ENCODE measurements around the gene CDC25A.
"Not testable (repeated sequence)": the region's sequence is repeated elsewhere in the genome, so short reads cannot be mapped to it uniquely, and the experiment has no call there.

Gene CDC25A

DNA sequence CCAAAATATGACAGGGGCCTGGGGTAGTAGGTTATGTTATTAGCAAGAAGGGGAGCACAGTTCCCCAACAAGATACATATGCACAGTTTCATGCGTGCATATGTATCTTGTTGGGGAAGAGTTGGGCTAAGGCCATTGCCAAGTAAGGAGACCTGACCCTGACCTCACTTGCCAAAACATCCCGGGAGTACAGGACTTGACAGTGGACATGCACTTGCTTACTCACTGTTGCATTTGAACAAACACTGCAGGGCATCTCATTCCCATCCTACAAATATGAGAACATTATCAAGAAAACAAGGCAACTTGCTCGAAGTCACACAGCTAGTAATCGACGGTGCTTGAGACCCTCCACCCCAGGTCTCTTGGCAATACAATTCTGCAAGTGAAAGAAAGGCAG, 30.3 kb upstream of the CDC25A start:
- H3K4me3 ChIP-seq (ENCODE audit: low read depth in 1 of 2, low read length in 2 of 2): no peak overlapping the region
- H3K9me3 ChIP-seq (ENCODE audit: control insufficient read depth in 1 of 2, low read length in 2 of 2): no peaks in the 10 kb centered on the region
- H3K9ac ChIP-seq (ENCODE audit: low read depth in 1 of 2, low read length in 2 of 2): no peak overlapping the region
- no peaks in the 10 kb centered on the region for H3K4me1 ChIP-seq (ENCODE audit: control insufficient read depth in 1 of 2, insufficient read depth in 2 of 2, low read length in 2 of 2)
- H3K36me3 ChIP-seq (ENCODE audit: control insufficient read depth in 1 of 2, insufficient read depth in 2 of 2, low read length in 2 of 2): no peaks in the 10 kb centered on the region
- no peak overlapping the region for H3K27ac ChIP-seq (ENCODE audit: low read depth, low read length)
- H3K27me3 ChIP-seq (ENCODE audit: control insufficient read depth in 1 of 2, insufficient read depth in 2 of 2, low read length in 2 of 2): no peaks in the 10 kb centered on the region

DNA sequence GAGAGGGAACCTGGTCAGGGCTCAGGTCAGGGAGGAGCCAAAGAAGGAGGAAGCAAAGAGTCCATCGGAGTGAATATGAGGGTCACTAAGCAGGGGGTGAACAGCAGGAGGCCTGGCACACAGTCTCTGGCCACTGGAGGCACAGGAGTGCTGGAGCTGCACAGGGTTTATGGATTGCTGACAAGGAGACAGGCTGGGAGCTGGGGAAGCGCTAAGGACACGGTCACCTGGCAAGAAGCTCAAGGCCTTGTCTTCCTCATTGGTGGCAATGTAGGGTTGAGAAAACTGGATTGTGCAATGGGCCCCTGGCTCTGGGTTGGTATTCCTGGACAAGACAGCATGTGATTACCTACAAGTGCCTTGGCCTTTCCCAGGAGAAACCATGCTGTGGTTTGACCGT, 29.2 kb upstream of the CDC25A start:
- Histone ChIP-seq H3K27me3 (ENCODE audit: control insufficient read depth in 1 of 2, insufficient read depth in 2 of 2, low read length in 2 of 2) (no peaks in the 10 kb centered on the region), H3K36me3 (ENCODE audit: control insufficient read depth in 1 of 2, insufficient read depth in 2 of 2, low read length in 2 of 2) (no peaks in the 10 kb centered on the region), H3K4me3 (ENCODE audit: low read depth in 1 of 2, low read length in 2 of 2) (no peak overlapping the region), H3K9ac (ENCODE audit: low read depth in 1 of 2, low read length in 2 of 2) (no peak overlapping the region), H3K9me3 (ENCODE audit: control insufficient read depth in 1 of 2, low read length in 2 of 2) (no peaks in the 10 kb centered on the region), H3K27ac (ENCODE audit: low read depth, low read length) (no peak overlapping the region), H3K4me1 (ENCODE audit: control insufficient read depth in 1 of 2, insufficient read depth in 2 of 2, low read length in 2 of 2) (no peaks in the 10 kb centered on the region)

DNA sequence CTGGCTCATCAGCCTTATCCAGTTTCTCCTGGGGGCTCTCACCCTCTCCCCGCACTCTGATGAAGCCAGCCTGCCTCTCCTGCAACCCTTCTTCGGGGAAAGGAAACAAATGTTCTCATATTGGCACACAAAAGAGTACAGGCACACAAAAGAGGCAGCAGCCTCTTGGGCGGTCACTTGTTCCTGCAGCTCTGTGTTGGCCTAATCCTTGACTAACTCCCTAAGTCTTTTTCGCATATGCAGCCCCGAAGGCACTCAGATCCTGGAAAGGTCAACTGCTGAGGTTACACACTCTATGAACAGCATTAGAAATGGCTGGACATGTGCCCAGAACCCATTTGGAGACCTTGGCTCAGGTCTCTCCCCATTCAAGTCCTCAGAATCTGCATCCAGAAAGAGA, 27.7 kb upstream of the CDC25A start:
- Histone ChIP-seq H3K27ac (ENCODE audit: low read depth, low read length) (no peak overlapping the region), H3K9me3 (ENCODE audit: control insufficient read depth in 1 of 2, low read length in 2 of 2) (no peaks in the 10 kb centered on the region), H3K9ac (ENCODE audit: low read depth in 1 of 2, low read length in 2 of 2) (no peak overlapping the region), H3K4me3 (ENCODE audit: low read depth in 1 of 2, low read length in 2 of 2) (no peak overlapping the region), H3K36me3 (ENCODE audit: control insufficient read depth in 1 of 2, insufficient read depth in 2 of 2, low read length in 2 of 2) (no peaks in the 10 kb centered on the region), H3K4me1 (ENCODE audit: control insufficient read depth in 1 of 2, insufficient read depth in 2 of 2, low read length in 2 of 2) (no peaks in the 10 kb centered on the region), H3K27me3 (ENCODE audit: control insufficient read depth in 1 of 2, insufficient read depth in 2 of 2, low read length in 2 of 2) (no peaks in the 10 kb centered on the region)

DNA sequence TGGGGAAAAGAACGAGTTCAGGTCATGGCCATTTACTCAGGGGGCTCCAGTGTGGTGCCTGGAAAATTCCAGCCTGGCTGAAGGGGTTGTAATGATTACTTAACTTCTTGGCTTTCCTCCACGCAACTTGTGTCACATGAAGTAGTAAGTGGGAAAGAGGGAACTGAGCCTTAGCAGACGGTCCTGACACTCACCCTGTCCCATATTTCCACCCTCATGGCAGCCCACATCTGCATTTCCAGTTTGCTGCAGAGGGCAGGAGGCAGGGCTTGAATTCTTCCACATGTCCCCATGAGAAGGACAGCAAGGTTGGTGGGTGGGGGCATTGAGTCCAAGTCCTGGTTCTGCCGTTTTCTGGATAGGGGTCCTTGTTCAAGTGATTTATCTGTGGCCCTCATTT, 27.2 kb upstream of the CDC25A start:
- peak overlapping the region; percentile 11 for H3K27ac ChIP-seq (ENCODE audit: low read depth, low read length)

DNA sequence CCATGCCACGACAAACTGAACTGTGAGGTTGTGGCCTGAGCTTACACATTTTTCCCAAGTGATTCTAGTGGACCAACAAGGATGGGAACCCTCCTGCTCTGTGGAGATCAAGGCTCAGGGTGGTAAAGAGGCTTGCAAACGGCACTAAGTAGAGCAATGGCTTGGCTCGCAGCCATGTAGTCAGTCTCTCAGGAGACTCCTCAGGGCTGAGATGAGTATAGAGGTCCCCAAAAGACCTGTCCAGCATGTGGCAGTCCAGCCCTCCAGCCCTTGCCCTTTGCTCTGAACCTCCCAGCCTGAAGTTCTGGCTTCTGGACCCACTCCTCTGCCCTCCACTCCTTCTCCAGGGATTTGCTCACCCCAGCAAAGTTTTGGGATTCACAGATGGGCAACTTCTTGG, 26.8 kb upstream of the CDC25A start:
- H3K9me3 ChIP-seq (ENCODE audit: control insufficient read depth in 1 of 2, low read length in 2 of 2): no peaks in the 10 kb centered on the region
- H3K27me3 ChIP-seq (ENCODE audit: control insufficient read depth in 1 of 2, insufficient read depth in 2 of 2, low read length in 2 of 2): no peaks in the 10 kb centered on the region
- no peaks in the 10 kb centered on the region for H3K4me1 ChIP-seq (ENCODE audit: control insufficient read depth in 1 of 2, insufficient read depth in 2 of 2, low read length in 2 of 2)
- peak overlapping the region; percentile 11 for H3K27ac ChIP-seq (ENCODE audit: low read depth, low read length)
- H3K36me3 ChIP-seq (ENCODE audit: control insufficient read depth in 1 of 2, insufficient read depth in 2 of 2, low read length in 2 of 2): no peaks in the 10 kb centered on the region
- H3K4me3 ChIP-seq (ENCODE audit: low read depth in 1 of 2, low read length in 2 of 2): no peak overlapping the region
- no peak overlapping the region for H3K9ac ChIP-seq (ENCODE audit: low read depth in 1 of 2, low read length in 2 of 2)

More for the DNA sequence above, 27.2 kb upstream of the CDC25A start:
- Histone ChIP-seq H3K9me3 (ENCODE audit: control insufficient read depth in 1 of 2, low read length in 2 of 2) (no peaks in the 10 kb centered on the region), H3K4me3 (ENCODE audit: low read depth in 1 of 2, low read length in 2 of 2) (no peak overlapping the region), H3K9ac (ENCODE audit: low read depth in 1 of 2, low read length in 2 of 2) (no peak overlapping the region), H3K36me3 (ENCODE audit: control insufficient read depth in 1 of 2, insufficient read depth in 2 of 2, low read length in 2 of 2) (no peaks in the 10 kb centered on the region), H3K27me3 (ENCODE audit: control insufficient read depth in 1 of 2, insufficient read depth in 2 of 2, low read length in 2 of 2) (no peaks in the 10 kb centered on the region), H3K4me1 (ENCODE audit: control insufficient read depth in 1 of 2, insufficient read depth in 2 of 2, low read length in 2 of 2) (no peaks in the 10 kb centered on the region)

DNA sequence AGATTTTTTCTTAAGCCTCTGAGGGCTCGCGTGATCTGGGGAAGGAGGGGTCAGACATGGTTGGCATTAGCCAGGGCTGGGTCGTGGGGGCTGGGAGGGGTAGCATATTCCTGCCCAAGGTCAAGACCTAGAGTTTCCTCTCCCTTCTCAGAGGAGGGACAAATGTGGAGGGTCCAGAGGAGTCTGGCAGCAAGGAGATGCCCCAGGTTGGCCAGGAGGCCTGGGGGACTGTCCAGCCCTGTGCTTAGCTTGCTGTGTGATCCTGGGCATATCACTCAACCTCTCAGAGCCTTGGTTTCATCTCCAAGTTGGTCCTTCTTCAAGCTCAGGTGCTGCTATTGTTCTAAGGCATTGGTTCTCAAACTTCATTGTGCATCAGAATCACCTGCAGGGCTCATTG, 26.0 kb upstream of the CDC25A start:
- Histone ChIP-seq H3K27me3 (ENCODE audit: control insufficient read depth in 1 of 2, insufficient read depth in 2 of 2, low read length in 2 of 2) (no peaks in the 10 kb centered on the region), H3K4me1 (ENCODE audit: control insufficient read depth in 1 of 2, insufficient read depth in 2 of 2, low read length in 2 of 2) (no peaks in the 10 kb centered on the region), H3K27ac (ENCODE audit: low read depth, low read length) (no peak overlapping the region), H3K4me3 (ENCODE audit: low read depth in 1 of 2, low read length in 2 of 2) (no peak overlapping the region), H3K9me3 (ENCODE audit: control insufficient read depth in 1 of 2, low read length in 2 of 2) (no peaks in the 10 kb centered on the region), H3K36me3 (ENCODE audit: control insufficient read depth in 1 of 2, insufficient read depth in 2 of 2, low read length in 2 of 2) (no peaks in the 10 kb centered on the region), H3K9ac (ENCODE audit: low read depth in 1 of 2, low read length in 2 of 2) (no peak overlapping the region)

DNA sequence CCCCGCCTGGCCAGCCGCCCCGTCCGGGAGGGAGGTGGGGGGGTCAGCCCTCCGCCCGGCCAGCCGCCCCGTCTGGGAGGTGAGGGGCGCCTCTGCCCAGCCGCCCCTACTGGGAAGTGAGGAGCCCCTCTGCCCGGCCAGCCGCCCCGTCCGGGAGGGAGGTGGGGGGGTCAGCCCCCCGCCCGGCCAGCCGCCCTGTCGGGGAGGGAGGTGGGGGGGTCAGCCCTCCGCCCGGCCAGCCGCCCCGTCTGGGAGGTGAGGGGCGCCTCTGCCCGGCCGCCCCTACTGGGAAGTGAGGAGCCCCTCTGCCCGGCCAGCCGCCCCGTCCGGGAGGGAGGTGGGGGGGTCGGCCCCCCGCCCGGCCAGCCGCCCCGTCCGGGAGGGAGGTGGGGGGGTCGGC, 23.6 kb upstream of the CDC25A start:
- H3K27me3 ChIP-seq (ENCODE audit: control insufficient read depth in 1 of 2, insufficient read depth in 2 of 2, low read length in 2 of 2); H3K9ac ChIP-seq (ENCODE audit: low read depth in 1 of 2, low read length in 2 of 2); H3K4me3 ChIP-seq (ENCODE audit: low read depth in 1 of 2, low read length in 2 of 2); H3K4me1 ChIP-seq (ENCODE audit: control insufficient read depth in 1 of 2, insufficient read depth in 2 of 2, low read length in 2 of 2); H3K36me3 ChIP-seq (ENCODE audit: control insufficient read depth in 1 of 2, insufficient read depth in 2 of 2, low read length in 2 of 2); H3K27ac ChIP-seq (ENCODE audit: low read depth, low read length); H3K9me3 ChIP-seq (ENCODE audit: control insufficient read depth in 1 of 2, low read length in 2 of 2): not testable (repeated sequence)

DNA sequence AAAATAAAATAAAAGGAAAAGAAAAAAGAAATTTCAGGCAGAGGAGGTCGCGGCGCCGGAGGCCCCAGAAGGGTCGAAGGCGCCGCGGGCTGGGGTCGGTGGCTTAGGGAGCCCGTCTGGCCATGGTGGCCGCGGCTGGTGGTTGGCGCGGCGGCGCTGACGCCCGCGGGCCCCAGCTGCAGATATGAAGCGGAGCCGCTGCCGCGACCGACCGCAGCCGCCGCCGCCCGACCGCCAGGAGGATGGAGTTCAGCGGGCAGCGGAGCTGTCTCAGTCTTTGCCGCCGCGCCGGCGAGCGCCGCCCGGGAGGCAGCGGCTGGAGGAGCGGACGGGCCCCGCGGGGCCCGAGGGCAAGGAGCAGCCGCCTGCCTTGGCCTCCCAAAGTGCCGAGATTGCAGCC, 22.3 kb upstream of the CDC25A start:
- not testable (repeated sequence) for H3K27ac ChIP-seq (ENCODE audit: low read depth, low read length); H3K9ac ChIP-seq (ENCODE audit: low read depth in 1 of 2, low read length in 2 of 2); H3K4me3 ChIP-seq (ENCODE audit: low read depth in 1 of 2, low read length in 2 of 2); H3K9me3 ChIP-seq (ENCODE audit: control insufficient read depth in 1 of 2, low read length in 2 of 2); H3K27me3 ChIP-seq (ENCODE audit: control insufficient read depth in 1 of 2, insufficient read depth in 2 of 2, low read length in 2 of 2); H3K4me1 ChIP-seq (ENCODE audit: control insufficient read depth in 1 of 2, insufficient read depth in 2 of 2, low read length in 2 of 2); H3K36me3 ChIP-seq (ENCODE audit: control insufficient read depth in 1 of 2, insufficient read depth in 2 of 2, low read length in 2 of 2)

DNA sequence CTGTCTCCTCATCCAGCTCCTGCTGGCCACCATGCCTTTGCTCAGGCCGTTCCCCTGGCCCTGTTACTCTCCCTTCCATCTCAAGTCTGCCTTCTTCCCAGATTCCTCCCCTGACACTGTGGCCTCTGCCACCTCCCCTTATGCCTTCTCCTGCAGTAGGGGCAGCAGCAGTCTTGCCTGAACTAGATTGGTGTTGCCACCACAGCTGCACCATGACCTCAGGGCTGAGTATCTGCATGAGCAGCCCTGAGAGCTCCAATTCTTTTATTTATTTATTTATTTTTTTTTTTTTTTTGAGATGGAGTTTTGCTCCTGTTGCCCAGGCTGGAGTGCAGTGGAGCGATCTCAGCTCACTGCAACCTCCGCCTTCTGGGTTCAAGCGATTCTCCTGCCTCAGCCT, 21.2 kb upstream of the CDC25A start:
- Histone ChIP-seq H3K27ac (ENCODE audit: low read depth, low read length) (no peak overlapping the region), H3K9me3 (ENCODE audit: control insufficient read depth in 1 of 2, low read length in 2 of 2) (no peaks in the 10 kb centered on the region), H3K36me3 (ENCODE audit: control insufficient read depth in 1 of 2, insufficient read depth in 2 of 2, low read length in 2 of 2) (no peaks in the 10 kb centered on the region), H3K4me3 (ENCODE audit: low read depth in 1 of 2, low read length in 2 of 2) (no peak overlapping the region), H3K9ac (ENCODE audit: low read depth in 1 of 2, low read length in 2 of 2) (no peak overlapping the region), H3K27me3 (ENCODE audit: control insufficient read depth in 1 of 2, insufficient read depth in 2 of 2, low read length in 2 of 2) (no peaks in the 10 kb centered on the region), H3K4me1 (ENCODE audit: control insufficient read depth in 1 of 2, insufficient read depth in 2 of 2, low read length in 2 of 2) (no peaks in the 10 kb centered on the region)

DNA sequence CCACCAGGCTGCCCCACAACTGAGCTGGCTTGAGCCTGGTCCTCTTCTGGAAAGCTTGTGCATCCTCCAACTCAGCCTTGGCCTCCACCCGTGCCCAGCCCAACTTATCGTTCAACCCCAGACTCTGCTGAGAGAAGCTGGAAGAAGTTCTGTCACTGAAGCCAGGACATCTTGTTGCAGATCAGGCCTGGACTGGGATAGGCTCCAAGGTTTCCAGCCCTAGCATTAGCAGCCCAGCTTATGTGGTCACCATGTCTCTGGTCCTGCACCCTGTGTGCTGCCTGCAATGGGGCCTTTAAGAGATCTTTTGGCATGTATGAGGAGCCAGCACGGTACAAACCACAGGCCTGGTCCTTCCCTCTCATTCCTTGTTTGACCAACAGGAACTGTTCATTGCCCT, 19.9 kb upstream of the CDC25A start:
- Histone ChIP-seq H3K27me3 (ENCODE audit: control insufficient read depth in 1 of 2, insufficient read depth in 2 of 2, low read length in 2 of 2) (no peaks in the 10 kb centered on the region), H3K4me3 (ENCODE audit: low read depth in 1 of 2, low read length in 2 of 2) (no peak overlapping the region), H3K4me1 (ENCODE audit: control insufficient read depth in 1 of 2, insufficient read depth in 2 of 2, low read length in 2 of 2) (no peaks in the 10 kb centered on the region), H3K9me3 (ENCODE audit: control insufficient read depth in 1 of 2, low read length in 2 of 2) (no peaks in the 10 kb centered on the region), H3K9ac (ENCODE audit: low read depth in 1 of 2, low read length in 2 of 2) (no peak overlapping the region), H3K36me3 (ENCODE audit: control insufficient read depth in 1 of 2, insufficient read depth in 2 of 2, low read length in 2 of 2) (no peaks in the 10 kb centered on the region), H3K27ac (ENCODE audit: low read depth, low read length) (no peak overlapping the region)

DNA sequence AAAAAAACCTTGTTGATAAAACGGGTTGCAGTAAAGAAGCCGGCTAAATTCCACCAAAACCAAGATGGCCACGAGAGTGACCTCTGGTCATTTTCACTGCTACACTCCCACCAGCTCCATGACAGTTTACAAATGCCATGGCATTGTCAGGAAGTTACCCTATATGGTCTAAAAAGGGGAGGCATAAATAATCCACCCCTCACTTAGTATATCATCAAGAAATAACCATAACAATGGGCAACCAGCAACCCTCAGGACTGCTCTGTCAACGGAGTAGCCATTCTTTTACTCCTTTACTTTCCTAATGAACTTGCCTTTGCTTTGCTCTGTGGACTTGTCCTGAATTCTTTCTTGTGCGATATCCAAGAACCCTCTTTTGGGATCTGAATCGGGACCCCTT, 14.4 kb upstream of the CDC25A start:
- H3K9ac ChIP-seq (ENCODE audit: low read depth in 1 of 2, low read length in 2 of 2): no peak overlapping the region
- H3K9me3 ChIP-seq (ENCODE audit: control insufficient read depth in 1 of 2, low read length in 2 of 2): no peaks in the 10 kb centered on the region
- no peak overlapping the region for H3K27ac ChIP-seq (ENCODE audit: low read depth, low read length)
- H3K36me3 ChIP-seq (ENCODE audit: control insufficient read depth in 1 of 2, insufficient read depth in 2 of 2, low read length in 2 of 2): no peaks in the 10 kb centered on the region
- no peaks in the 10 kb centered on the region for H3K4me1 ChIP-seq (ENCODE audit: control insufficient read depth in 1 of 2, insufficient read depth in 2 of 2, low read length in 2 of 2)
- no peak overlapping the region for H3K4me3 ChIP-seq (ENCODE audit: low read depth in 1 of 2, low read length in 2 of 2)
- no peaks in the 10 kb centered on the region for H3K27me3 ChIP-seq (ENCODE audit: control insufficient read depth in 1 of 2, insufficient read depth in 2 of 2, low read length in 2 of 2)

Data from duodenal mucosa (tissue), 2 donors.